ENCODE results near the gene MUC12. TPM values are rescaled to one million over a fixed set of nuclear protein-coding genes. Genes with fewer than 3 reads are reported as not detected.

The MUC12 gene
- total and polyA plus RNA-seq, 2 of the 8 experiments (the other 6 are each of a cell fraction or from before 2014, with no cell fraction given), result 7.7 to 16.2 TPM

GRCh38 chr7:100967292-100967863, 2.0 kb upstream of the MUC12 start (continued):
- TF ChIP-seq SIN3A (conservative IDR thresholded peaks at IDR 0.05 in 1 of 2, IDR thresholded peaks at IDR 0.05 in 1 of 2; ENCODE audit: low read depth in 1 of 2, low read length in 2 of 2), result no peak
- TF ChIP-seq NRF1 (IDR thresholded peaks at IDR 0.05; ENCODE audit: low read depth, low read length), result no peak
- TF ChIP-seq BRCA1 (IDR thresholded peaks at IDR 0.05; ENCODE audit: low read depth, low read length), result no peak
- no peak for TF ChIP-seq CBX5 (IDR thresholded peaks at IDR 0.05; ENCODE audit: low read depth, low read length)
